ENCODE measurements around the gene TRIM40.

Gene TRIM40

GRCh38 chr6:30184417-30185031 lies 48.6 kb downstream of the TRIM40 start:
- no peak overlapping the region for H3K4me3 ChIP-seq (ENCODE audit: low read depth, low read length)
- no peak for TF ChIP-seq CTCF (IDR thresholded peaks at IDR 0.05; ENCODE audit: low read depth, low read length)
- in situ Hi-C loops (cut with HindIII; ENCODE audit: low sequenced_read_pairs) = no loop called here
- no peak for DNase-seq (ENCODE audit: low read depth, low spot score)

GRCh38 chr6:30185846-30186484 lies 50.0 kb downstream of the TRIM40 start:
- in situ Hi-C loops (cut with HindIII; ENCODE audit: low sequenced_read_pairs) = no loop called here
- H3K4me3 ChIP-seq (ENCODE audit: low read depth, low read length) = no peak overlapping the region
- no peak for DNase-seq (ENCODE audit: low read depth, low spot score)
- TF ChIP-seq CTCF (IDR thresholded peaks at IDR 0.05; ENCODE audit: low read depth, low read length) = no peak

- H3K4me3 ChIP-seq (ENCODE audit: low read depth, low read length) = no peak overlapping the region
- in situ Hi-C loops (cut with HindIII; ENCODE audit: low sequenced_read_pairs) = no loop called here
- DNase-seq (ENCODE audit: low read depth, low spot score) = no peak
- no peak for TF ChIP-seq CTCF (IDR thresholded peaks at IDR 0.05; ENCODE audit: low read depth, low read length)
Measured at GRCh38 chr6:30188541-30188940, 52.6 kb downstream of the TRIM40 start.

GRCh38 chr6:30192076-30192475 lies 56.1 kb downstream of the TRIM40 start:
- no peak for DNase-seq (ENCODE audit: low read depth, low spot score)
- in situ Hi-C loops (cut with HindIII; ENCODE audit: low sequenced_read_pairs) = no loop called here
- H3K4me3 ChIP-seq (ENCODE audit: low read depth, low read length) = no peak overlapping the region
- TF ChIP-seq CTCF (IDR thresholded peaks at IDR 0.05; ENCODE audit: low read depth, low read length) = no peak

GRCh38 chr6:30194797-30195690 lies 59.1 kb downstream of the TRIM40 start:
- TF ChIP-seq CTCF (IDR thresholded peaks at IDR 0.05; ENCODE audit: low read depth, low read length) = no peak
- DNase-seq (ENCODE audit: low read depth, low spot score) = no peak
- H3K4me3 ChIP-seq (ENCODE audit: low read depth, low read length) = no peak overlapping the region
- in situ Hi-C loops (cut with HindIII; ENCODE audit: low sequenced_read_pairs) = no loop called here

- DNase-seq (ENCODE audit: low read depth, low spot score) = no peak
- in situ Hi-C loops (cut with HindIII; ENCODE audit: low sequenced_read_pairs) = no loop called here
- no peak for TF ChIP-seq CTCF (IDR thresholded peaks at IDR 0.05; ENCODE audit: low read depth, low read length)
Measured at GRCh38 chr6:30195951-30196350, 60.0 kb downstream of the TRIM40 start.

More at GRCh38 chr6:30195951-30196350, 60.0 kb downstream of the TRIM40 start:
- H3K4me3 ChIP-seq (ENCODE audit: low read depth, low read length) = no peak overlapping the region

Measured in astrocyte of the spinal cord (primary cell).